NCI-H128 (cell line): ENCODE measurements around the gene MLH3.
A peak's percentile ranks its signal among the peaks of the same experiment; 100 is the strongest.
"Not testable (repeated sequence)": the region's sequence is repeated elsewhere in the genome, so short reads cannot be mapped to it uniquely, and the experiment has no call there.

Experiments
- DNase-seq: peaks from one replicate; lab custom pipeline; 2025; ENCODE audit not compliant: unreplicated experiment; lab: John Stamatoyannopoulos, UW

The MLH3 gene

DNA sequence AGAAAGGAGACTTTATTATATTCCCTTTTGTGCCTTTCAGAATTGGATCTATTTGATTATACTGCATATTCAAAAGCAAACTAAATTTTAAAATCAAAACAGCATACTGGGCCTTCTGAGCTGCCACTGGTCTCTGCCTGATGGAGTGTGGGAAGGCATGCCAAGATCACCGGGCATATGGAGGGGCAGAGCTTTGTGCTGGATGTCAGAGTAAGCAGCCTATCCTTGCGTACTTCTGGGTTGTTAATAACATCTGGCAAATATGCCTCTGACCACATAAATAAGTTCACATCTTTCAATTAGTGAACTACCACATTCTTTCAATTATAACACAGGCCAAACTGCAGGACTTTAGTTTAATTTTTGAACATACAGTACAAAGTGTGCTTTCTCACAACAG is 18.3 kb downstream of the MLH3 start:
- no peak for DNase-seq

DNA sequence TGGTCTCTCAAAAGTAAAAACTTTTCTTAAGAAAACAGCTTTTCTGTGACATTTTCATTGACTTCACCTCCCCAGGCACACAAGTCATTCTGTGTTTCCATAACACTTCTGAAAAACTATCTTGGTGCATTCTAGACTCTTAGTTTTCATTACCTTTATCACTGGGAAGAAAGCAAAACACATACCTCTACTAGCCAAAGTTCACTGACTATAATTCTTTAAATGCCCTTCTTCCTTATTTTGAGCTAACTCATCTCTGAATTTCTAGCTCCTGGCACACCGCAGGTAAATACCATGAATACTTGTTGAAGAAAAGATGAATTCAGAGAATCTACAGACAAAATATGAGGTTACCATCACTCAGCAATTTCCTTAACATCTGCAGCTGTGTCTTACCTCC is 21.1 kb downstream of the MLH3 start:
- DNase-seq = no peak

DNA sequence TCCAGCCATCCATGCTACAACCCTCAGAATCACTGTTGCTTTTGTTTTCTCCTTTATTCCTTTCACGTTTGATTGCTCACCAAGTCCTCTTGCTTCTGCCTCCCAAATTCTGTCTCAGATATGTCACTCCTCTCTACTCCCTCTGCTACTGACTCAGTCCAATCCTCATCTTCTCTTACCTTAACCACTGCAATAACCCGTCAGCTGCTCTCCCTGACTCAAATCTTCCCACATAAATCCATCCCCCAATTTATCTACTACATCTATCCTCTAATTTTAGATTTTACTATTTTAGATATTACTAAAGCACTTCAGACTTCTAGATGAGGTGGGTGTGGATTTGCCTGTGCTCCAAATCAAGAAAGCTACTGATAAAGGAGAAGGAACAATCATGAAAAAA is 25.4 kb downstream of the MLH3 start:
- DNase-seq = no peak

DNA sequence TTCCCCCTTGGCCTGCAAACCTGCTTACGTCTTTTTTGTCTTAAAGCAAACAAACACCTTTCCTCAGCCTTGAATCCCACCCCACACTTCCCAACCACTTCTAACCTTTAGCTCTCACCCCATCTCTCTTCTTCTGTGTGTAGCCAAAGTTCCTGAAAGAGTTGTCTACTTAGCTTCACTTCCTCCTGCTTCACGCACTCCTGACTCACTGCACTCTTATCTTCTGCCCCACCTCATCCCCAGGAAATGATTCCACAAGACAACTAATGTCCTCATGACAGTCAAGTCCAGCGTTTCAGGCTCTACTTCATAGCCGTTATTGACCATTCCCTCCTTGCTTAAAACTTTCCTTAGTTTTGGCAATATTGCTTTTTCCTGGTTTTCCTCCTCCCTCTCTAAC is 26.2 kb downstream of the MLH3 start:
- DNase-seq = no peak

DNA sequence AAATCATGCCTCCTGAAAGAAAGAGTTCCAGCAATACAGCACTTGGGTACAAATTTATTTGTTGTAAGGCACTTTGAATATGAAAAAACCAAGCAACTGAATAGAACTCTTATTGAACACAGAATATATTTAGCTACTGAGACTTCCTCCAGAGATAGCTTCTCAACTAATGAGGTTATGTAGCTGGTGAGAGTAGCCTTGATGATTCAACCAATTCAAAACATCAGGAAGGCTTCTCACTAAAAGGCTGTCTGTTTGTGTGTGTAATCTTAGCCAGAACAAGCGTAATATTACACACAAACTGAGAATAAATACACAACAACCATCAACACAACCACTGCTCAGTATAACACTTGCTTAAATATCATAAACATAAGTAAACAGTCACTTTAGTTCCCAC is 28.2 kb downstream of the MLH3 start:
- no peak for DNase-seq

DNA sequence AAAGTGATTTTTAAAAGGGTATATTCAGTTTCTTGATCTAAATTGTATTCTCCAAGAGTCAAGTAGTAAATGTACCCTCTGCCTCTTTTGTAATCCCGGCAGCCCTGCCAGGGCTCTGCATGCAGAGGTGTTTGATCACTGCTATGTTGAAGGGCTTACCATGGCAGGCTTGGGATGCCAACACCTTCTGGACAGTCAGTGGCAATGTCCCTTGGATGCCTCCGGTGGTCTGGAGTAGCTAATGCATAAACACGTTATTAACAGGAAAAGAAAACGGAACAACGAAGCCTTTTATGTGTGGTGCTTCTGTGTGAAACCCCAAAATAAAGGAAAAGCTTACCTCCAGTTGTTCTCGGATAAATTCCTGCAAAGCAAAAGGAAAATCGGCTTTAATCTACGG is 28.6 kb downstream of the MLH3 start:
- DNase-seq = no peak

DNA sequence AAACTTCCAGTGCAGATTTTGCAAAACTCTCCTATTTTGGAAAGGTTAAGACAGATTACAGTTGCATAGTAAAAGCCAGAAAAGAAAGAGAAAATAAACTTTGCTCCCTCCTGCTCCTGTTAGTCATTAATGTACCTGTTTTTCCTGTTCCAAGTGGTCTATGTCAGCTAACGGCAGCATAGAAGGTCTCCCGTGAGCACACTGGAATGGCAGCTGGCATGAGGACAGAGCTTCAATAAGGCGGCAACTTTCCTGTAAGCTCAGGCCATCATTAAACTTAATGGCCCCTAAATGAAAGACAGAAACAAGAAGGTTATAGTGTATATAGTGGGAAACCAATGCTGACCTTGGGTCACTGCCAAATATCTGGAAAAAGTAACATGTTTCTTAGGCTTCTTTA is 32.6 kb downstream of the MLH3 start:
- no peak for DNase-seq

DNA sequence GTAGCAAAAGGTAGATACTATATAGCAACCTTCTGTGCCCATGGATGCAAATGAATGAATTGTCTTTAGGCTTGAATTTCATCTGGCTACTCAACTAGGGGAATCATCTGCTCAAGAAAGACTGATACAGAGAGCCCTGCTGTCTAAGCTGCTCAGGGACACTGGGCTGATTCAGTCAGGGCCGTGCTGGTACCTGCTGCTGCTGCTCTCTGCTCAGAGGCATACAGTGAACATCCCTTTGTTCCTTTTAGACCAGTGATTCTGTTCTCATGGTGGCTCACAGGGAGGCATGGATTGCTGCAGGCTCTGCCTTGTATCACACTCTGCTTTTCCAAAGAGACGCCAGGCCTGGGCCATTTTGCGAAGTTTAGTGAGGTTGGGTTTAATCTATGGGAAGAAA is 34.5 kb downstream of the MLH3 start:
- DNase-seq = no peak

DNA sequence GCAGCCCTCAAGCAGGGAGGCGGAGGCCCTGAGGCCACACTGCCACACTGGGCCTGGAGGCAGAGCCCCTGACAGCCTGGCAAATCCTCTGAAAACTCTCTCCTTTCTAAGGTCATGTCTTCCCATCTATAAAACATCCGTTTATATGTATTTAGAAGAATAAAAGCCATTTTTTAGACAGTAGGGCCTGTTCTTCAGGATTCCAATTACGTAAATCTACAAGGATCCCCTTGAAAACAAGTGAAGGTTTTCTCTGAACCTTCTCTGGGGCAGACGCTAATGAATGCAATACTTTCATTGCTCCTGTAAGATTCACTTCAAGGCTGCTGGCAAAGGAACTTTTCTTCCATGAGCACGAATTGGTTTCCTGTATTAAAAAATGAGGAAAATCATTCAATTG is 35.8 kb downstream of the MLH3 start:
- no peak for DNase-seq

DNA sequence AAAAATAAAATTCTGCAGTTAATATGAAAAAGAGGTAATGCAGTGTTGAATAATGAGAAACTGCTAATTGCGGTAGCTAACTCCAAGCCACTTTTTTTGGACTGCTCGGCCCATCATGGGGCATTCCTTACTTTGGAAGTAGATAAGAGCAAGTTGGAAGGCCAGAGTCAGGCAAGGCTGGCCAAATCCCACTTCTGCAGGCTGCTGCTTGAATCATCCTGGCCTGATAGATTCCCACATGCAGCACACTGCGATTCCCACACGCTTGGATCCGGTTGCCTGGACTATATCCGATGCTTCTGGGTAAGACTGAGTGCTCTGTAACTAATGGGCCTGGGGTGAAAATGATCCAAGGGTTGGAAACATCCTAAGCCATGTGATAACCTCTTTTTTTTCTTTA is 38.0 kb downstream of the MLH3 start:
- no peak for DNase-seq

DNA sequence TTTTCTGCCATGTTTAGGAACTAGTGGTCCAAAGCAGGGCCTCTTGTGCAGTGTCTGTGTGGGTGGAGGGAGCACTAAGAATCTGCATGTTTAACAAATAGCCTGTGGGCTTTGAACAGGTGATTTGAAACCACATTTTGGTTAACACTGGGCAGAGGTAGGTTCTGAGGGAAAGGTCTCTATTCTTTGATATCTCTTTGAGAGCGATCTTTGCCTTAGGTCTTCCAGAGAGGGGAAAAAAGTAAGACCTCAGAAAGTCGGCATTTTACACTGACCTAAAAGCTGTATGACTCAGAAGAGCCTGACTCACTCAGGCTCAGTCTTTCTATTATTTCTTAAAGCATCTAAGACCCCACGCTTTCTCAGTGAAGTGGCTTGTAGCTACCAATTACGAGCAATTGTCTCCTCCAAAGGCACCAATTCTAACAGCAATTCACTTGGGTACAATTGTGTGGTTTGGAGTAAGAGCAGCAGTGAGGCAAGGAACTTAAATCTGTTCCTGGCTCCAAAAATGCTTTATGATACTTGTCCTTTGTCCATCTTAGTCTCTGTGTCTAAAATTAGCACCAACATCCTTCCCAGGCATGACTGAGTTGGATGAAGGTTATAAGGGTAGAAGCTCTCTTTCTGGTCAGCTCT is 39.8 kb downstream of the MLH3 start:
- no peak for DNase-seq

DNA sequence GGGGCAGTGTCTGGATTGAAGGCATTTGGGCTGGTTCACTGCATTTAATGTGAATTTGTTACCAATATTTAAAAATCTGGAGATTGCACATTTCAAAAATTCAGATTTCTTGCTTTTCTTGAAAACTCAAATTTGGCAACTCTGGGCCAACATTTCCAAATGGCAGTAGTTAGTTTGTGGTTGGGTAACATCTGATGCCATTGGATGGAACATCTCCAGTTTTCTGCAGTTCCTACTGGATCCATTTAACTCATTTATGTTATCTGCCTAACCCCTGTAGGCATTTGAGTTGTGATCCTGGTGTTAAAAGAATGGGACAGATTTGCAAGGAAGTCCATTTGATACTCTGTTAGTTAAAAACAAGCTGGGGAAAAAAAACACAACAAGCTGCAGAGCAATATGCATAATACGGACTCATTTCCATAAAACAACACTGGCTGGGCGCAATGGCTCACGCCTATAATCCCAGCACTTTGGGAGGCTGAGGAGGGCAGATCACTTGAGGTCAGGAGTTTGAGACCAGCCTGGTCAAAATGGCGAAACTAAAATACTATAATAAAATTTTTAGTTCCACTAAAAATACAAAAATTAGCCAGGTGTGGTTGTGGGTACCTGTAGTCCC is 40.7 kb downstream of the MLH3 start:
- no peak for DNase-seq

DNA sequence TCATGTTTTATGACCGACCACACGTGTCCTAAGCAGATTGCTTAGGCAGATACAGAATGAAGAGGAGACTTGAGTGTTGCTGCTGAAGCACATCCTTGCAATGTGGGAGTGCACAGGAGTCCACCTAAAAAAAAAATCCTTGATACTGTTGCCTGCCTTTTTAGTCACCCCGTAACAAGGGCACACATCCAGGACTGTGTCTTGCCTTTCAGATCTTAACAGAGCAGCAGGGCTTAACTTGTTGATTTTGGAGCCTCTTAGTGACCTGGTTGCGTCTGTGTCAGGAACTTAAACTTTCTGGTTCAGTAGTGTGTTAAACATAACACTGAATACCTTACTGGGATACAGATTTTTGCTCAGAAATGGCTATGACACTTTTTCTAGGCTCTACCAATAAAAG is 42.1 kb downstream of the MLH3 start:
- no peak for DNase-seq

DNA sequence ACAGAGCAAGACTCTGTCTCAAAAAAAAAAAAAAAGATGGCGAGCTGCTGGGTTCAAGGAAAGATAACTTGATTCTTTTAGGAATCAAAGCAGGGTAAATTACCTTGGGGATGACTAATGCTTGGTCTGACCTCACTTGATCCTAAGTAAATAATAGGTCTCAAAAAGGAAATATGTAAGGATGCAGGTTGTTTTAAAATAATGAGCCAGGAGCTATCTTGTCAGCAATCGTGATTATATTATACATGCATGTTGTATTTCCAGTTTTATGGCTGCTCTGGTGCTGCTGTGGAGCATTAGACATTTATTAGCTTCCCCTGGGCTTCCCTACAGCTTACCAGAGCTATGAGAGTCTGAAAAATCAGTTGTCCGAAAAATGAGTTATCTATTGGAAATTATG is 45.9 kb downstream of the MLH3 start:
- DNase-seq = no peak

DNA sequence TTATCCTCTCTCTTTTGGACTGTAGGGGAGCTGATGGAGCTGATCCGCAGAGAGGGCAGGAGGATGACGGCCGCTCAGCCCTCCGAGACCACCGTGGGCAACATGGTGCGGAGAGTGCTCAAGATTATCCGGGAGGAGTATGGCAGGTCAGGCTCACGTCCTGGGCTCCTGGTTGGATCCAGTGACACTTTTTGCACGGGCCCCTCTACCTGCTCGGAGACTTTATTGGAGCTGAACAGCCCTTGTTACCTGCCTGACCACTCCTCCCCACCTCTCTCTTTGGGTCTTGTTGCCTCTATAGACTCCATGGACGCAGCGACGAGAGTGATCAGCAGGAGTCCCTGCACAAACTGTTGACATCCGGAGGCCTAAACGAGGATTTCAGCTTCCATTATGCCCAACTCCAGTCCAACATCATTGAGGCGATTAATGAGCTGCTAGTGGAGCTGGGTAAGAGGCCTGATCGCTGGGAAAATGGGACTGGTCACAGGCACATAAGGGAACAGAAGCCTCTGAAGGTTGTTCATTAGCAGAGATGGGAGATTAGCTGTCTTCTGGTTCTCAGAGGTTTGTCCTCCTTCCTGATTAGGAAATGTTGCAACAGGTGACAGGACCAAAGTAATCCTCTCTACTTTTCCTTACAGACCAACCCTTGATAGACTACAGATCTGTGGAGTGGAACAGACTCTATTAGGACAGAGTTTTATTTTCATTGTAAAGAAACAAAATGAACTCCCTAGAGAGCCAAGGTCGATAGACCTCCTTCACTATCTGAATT is 47.8 kb downstream of the MLH3 start:
- no peak for DNase-seq

DNA sequence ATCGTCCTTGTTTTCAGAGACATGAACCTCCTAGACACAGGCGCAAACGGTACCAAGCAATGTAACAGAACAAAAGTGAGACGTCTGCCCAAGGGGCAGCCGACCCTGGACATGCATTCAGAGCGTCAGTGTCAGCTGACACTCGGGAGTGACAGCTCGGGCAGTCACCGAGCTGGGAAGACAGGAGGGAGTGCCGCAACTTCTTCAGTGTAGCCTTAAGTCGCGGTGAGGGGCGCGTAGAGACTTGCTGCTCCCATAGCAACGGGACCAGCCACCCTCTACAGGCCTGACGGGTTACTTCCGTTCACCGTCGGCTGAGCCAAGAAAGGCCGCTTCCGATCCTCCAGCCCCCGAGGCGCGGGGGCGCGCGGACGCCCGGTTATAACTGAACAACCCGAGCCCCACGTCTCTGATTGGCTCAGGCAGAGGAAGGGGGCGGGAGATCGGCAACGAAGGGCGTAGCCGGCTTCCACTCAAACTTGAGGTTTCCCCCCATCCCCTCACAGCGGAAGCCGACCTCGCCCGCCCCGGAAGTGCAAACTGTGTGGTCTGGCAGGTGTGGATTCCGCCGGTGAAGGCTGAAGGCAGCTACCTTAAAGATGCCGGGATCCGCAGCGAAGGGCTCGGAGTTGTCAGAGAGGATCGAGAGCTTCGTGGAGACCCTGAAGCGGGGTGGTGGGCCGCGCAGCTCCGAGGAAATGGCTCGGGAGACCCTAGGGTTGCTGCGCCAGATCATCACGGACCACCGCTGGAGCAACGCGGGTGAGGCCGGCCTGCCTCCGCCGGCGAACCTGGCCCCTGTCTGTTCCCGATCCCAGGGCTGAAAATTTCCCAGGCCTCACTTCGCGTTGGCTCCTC is 48.6 kb downstream of the MLH3 start, which contains the start of gene EIF2B2:
EIF2B2 (plus strand) TSS at position 530 of the 858 bp plus-strand sequence; CDS start at position 600, 70 bp downstream.
- DNase-seq = peak; percentile 94

DNA sequence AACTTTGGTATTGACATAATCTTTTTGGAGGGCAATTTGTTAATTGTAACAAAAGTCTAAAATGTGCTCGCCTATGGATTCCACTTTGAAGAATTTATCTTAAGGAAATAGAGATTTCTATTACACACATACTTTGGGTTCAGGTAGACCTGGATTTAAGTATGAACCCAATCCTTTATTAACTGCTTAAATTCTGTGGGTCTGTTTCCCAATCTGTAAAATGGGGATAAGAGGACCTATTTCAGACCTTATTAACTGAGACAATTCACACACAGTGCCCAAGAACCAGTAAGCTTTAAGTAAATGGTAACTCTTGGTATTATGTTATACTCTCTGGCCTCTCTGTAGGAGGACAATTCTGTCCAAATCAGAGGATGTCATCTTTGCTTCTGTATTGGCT is 49.4 kb downstream of the MLH3 start:
- DNase-seq = no peak

DNA sequence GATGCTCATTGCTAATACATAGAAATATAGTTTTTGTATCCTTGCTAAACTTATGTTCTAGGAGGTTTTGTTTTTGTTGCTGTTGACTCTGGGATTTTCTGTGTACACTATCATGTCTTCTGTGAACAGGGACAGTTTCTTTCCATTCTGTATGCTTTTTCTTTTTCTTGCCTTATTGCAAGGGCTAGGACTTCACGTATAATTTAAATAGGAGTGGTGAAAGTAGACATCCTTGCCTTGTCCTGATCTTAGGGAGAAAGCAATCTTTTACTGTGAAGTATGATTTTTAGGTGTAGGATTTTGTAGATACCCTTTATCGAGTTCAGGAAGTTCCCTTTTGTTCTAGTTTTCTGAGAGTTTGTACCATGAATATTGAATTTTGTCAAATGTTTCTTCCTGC is 50.0 kb downstream of the MLH3 start:
- DNase-seq = no peak

DNA sequence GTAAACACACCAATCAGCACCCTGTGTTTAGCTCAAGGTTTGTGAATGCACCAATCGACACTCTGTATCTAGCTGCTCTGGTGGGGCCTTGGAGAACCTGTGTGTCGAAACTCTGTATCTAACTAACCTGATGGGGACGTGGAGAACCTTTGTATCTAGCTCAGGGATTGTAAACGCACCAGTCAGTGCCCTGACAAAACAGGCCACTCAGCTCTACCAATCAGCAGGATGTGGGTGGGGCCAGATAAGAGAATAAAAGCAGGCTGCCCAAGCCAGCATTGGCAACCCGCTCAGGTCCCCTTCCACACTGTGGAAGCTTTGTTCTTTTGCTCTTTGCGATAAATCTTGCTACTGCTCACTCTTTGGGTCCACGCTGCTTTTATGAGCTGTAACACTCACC is 55.5 kb downstream of the MLH3 start:
- DNase-seq = not testable (repeated sequence)

DNA sequence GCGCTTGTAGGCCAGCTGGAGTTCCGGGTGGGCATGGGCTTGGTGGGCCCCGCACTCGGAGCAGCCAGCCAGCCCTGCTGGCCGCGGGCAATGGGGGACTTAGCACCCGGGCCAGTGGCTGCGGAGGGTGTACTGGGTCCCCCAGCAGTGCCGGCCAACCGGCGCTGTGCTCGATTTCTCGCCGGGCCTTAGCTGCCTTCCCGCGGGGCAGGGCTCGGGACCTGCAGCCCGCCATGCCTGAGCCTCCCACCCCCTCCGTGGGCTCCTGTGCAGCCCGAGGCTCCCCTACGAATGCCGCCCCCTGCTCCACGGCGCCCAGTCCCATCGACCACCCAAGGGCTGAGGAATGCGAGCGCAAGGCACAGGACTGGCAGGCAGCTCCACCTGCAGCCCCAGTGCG is 57.1 kb downstream of the MLH3 start:
- DNase-seq = not testable (repeated sequence)

DNA sequence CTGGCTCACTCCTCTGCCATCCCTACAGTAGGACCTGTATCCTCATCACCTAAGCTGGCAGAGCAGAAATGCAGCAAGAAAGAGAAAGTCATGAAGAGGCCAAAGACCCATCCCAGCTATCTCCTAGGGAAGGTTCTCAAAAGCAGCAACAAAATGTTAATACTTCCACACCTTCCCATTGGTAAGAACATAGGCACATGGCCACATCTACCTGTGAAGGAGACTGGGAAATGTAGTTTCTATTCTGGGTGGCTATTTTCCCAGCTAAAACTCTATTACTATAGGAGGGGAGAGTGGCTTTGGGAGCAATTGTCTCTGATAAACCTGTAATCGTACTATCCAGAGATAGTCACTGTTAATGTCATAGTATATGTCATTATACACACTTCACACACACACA is 62.3 kb downstream of the MLH3 start:
- no peak for DNase-seq
